DMS153 treated with DMSO at 0.1 percent for 48 hours (cell line): Measurements from ENCODE around the gene TP53BP2.
"Not testable (repeated sequence)": the region's sequence is repeated elsewhere in the genome, so short reads cannot be mapped to it uniquely, and the experiment has no call there.

Experiments used
- DNase-seq: peaks from one replicate; lab custom pipeline; 2025; ENCODE audit not compliant: unreplicated experiment; lab: John Stamatoyannopoulos, UW

TP53BP2 gene

GRCh38 chr1:223845810-223846682 is at the start of gene TP53BP2:
Gene TP53BP2 (minus strand): TSS chr1:223845947. CDS start chr1:223845680, 267 bp downstream.
- peak; percentile 95 for DNase-seq

GRCh38 chr1:223890494-223890893 is 44.7 kb upstream of the TP53BP2 start:
- not testable (repeated sequence) for DNase-seq

- DNase-seq = not testable (repeated sequence)
Measured at GRCh38 chr1:223889319-223889718, 43.6 kb upstream of the TP53BP2 start.

- peak; percentile 77 for DNase-seq
Measured at GRCh38 chr1:223887747-223888418, 42.1 kb upstream of the TP53BP2 start.

- peak; percentile 14 for DNase-seq
Measured at GRCh38 chr1:223886516-223886921, 40.8 kb upstream of the TP53BP2 start.

- DNase-seq = no peak
Measured at GRCh38 chr1:223885614-223886013, 39.9 kb upstream of the TP53BP2 start.

- DNase-seq = no peak
Measured at GRCh38 chr1:223878598-223879325, 33.0 kb upstream of the TP53BP2 start.

- DNase-seq = no peak
Measured at GRCh38 chr1:223877804-223878203, 32.1 kb upstream of the TP53BP2 start.

- DNase-seq = no peak
Measured at GRCh38 chr1:223876590-223876989, 30.8 kb upstream of the TP53BP2 start.

- DNase-seq = no peak
Measured at GRCh38 chr1:223873044-223873443, 27.3 kb upstream of the TP53BP2 start.

- DNase-seq = no peak
Measured at GRCh38 chr1:223872308-223872901, 26.7 kb upstream of the TP53BP2 start.

GRCh38 chr1:223870617-223871574 is 25.1 kb upstream of the TP53BP2 start:
- no peak for DNase-seq

GRCh38 chr1:223864599-223865368 is 19.0 kb upstream of the TP53BP2 start:
- DNase-seq = not testable (repeated sequence)

GRCh38 chr1:223864084-223864483 is 18.3 kb upstream of the TP53BP2 start:
- no peak for DNase-seq

GRCh38 chr1:223861904-223862303 is 16.2 kb upstream of the TP53BP2 start:
- no peak for DNase-seq

- no peak for DNase-seq
Measured at GRCh38 chr1:223860051-223860622, 14.4 kb upstream of the TP53BP2 start.

- no peak for DNase-seq
Measured at GRCh38 chr1:223859058-223859457, 13.3 kb upstream of the TP53BP2 start.

- DNase-seq = no peak
Measured at GRCh38 chr1:223856386-223856785, 10.6 kb upstream of the TP53BP2 start.

- DNase-seq = no peak
Measured at GRCh38 chr1:223853748-223854147, 8.0 kb upstream of the TP53BP2 start.
